GM15510 (cell line): Measurements from ENCODE around the gene NANS.

Experiments used
- POLR2A ChIP-seq: IDR thresholded peaks from 3 replicates; pipeline ENCODE4 v1.6.1; 2011; ENCODE audit warnings: borderline replicate concordance; ENCODE audit not compliant: insufficient read length; ENCODE audit errors: extremely low read depth

NANS gene

GRCh38 chr9:98083566-98084183 is 27.1 kb downstream of the NANS start:
- no peak for TF ChIP-seq POLR2A

GRCh38 chr9:98084396-98084795 is 27.9 kb downstream of the NANS start:
- TF ChIP-seq POLR2A: no peak

GRCh38 chr9:98085058-98085457 is 28.5 kb downstream of the NANS start:
- TF ChIP-seq POLR2A: no peak

GRCh38 chr9:98085944-98086343 is 29.4 kb downstream of the NANS start:
- no peak for TF ChIP-seq POLR2A

- TF ChIP-seq POLR2A: no peak
These were observed 29.9 kb downstream of the NANS start for GRCh38 chr9:98086461-98086860.

- no peak for TF ChIP-seq POLR2A
These were observed 31.2 kb downstream of the NANS start for GRCh38 chr9:98087420-98088354.

GRCh38 chr9:98091735-98092612 is 35.4 kb downstream of the NANS start:
- TF ChIP-seq POLR2A: no peak

GRCh38 chr9:98092613-98092931 is 36.0 kb downstream of the NANS start:
- no peak for TF ChIP-seq POLR2A

- no peak for TF ChIP-seq POLR2A
These were observed 37.8 kb downstream of the NANS start for GRCh38 chr9:98094316-98094715.

GRCh38 chr9:98094851-98095250 is 38.3 kb downstream of the NANS start:
- no peak for TF ChIP-seq POLR2A

GRCh38 chr9:98095401-98095800 is 38.9 kb downstream of the NANS start:
- TF ChIP-seq POLR2A: no peak

GRCh38 chr9:98096091-98096490 is 39.6 kb downstream of the NANS start:
- TF ChIP-seq POLR2A: no peak

- no peak for TF ChIP-seq POLR2A
These were observed 41.3 kb downstream of the NANS start for GRCh38 chr9:98097836-98098235.

GRCh38 chr9:98099346-98099745 is 42.8 kb downstream of the NANS start:
- TF ChIP-seq POLR2A: no peak

- TF ChIP-seq POLR2A: no peak
These were observed 43.4 kb downstream of the NANS start for GRCh38 chr9:98099898-98100297.
